Ovary (tissue), 3 donors: Measurements from ENCODE around the gene TNFAIP8L1.

Experiments used
- EP300 ChIP-seq: sonication (generic); formaldehyde crosslinking; IDR thresholded peaks from one replicate; pipeline ENCODE4 v1.6.1; 2017; ENCODE audit warnings: antibody characterized with exemption
- POLR2A ChIP-seq: fragments of 450-650 bp; IDR thresholded peaks from one replicate; pipeline ENCODE4 v1.6.1; 2017; ENCODE audit warnings: antibody characterized with exemption, mild to moderate bottlenecking, moderate library complexity
- TF ChIP-seq, protein P1 (sequence below), 3 donors: fragments of 450-650 bp in 2 of 3; fragments of 200-600 bp in 1 of 3; IDR thresholded peaks; one replicate each; pipeline versions ENCODE4 v1.5.1 to v1.8.0; 2016 to 2022; ENCODE audit warnings: antibody characterized with exemption in 3 of 3, mild to moderate bottlenecking in 1 of 3
- donor health status: DM: no; HTN: no; CAD: no.

DNA sequence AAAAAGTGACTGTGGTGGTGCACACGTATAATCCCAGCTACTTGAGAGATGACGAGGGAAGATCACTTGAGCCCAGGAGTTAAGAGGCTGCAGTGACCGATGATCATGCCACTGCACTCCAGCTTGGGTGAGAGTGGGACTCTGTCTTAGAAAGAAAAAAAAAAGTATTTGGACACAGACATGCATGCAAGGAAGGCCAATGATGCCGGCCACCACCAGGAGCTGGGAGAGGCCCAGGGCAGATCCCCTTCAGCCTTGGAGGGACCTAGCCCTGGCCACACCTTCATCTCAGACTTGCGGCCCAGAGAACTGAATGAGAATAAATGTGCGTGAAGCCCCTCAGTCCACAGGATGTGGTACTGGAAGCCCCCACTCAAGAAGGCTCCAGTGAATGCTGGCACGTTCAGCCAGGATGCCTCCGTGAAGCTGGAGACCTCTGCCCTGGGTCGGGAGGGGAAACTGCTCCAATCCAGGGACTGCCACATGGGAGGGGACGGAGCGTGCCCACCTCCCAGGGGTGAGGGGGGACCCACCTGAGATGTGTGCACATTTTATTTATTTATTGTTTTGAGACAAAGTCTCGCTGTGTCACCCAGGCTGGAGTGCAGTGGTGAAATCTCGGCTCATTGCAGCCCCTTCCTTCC is 14.6 kb downstream of the TNFAIP8L1 start:
- TF ChIP-seq, protein P1, sequence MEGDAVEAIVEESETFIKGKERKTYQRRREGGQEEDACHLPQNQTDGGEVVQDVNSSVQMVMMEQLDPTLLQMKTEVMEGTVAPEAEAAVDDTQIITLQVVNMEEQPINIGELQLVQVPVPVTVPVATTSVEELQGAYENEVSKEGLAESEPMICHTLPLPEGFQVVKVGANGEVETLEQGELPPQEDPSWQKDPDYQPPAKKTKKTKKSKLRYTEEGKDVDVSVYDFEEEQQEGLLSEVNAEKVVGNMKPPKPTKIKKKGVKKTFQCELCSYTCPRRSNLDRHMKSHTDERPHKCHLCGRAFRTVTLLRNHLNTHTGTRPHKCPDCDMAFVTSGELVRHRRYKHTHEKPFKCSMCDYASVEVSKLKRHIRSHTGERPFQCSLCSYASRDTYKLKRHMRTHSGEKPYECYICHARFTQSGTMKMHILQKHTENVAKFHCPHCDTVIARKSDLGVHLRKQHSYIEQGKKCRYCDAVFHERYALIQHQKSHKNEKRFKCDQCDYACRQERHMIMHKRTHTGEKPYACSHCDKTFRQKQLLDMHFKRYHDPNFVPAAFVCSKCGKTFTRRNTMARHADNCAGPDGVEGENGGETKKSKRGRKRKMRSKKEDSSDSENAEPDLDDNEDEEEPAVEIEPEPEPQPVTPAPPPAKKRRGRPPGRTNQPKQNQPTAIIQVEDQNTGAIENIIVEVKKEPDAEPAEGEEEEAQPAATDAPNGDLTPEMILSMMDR (IDR thresholded peaks at IDR 0.05): no peak
- TF ChIP-seq POLR2A (no peak), EP300 (no peak)
